BJ (cell line): ENCODE measurements around the gene SLC4A7. TPM values are rescaled to one million over a fixed set of nuclear protein-coding genes. Genes with fewer than 3 reads are reported as not detected.
A peak's percentile ranks its signal among the peaks of the same experiment; 100 is the strongest.

Experiments
- CTCF ChIA-PET: fragments of 350-600 bp; formaldehyde crosslinking; extraction: SDS; loops from one replicate; lab custom pipeline; 2021; ENCODE audit warnings: antibody characterized with exemption, inconsistent platforms; lab: Yijun Ruan, JAX
- POLR2A ChIA-PET: fragments of 300-600 bp; sonication (Branson Sonifier 250); formaldehyde crosslinking; extraction: SDS; loops from one replicate; lab custom pipeline; 2021; ENCODE audit warnings: antibody characterized with exemption; lab: Charles Lee
- DNase-seq: peaks from one replicate; pipeline ENCODE4 v3.0.0-alpha.2; 2011; ENCODE audit warnings: low read depth
- H3K27me3 ChIP-seq: 2 replicates; pipeline ENCODE4 v1.6.0; 2011; ENCODE audit warnings: low read length; ENCODE audit not compliant: control insufficient read depth, insufficient read depth
- H3K36me3 ChIP-seq: 2 replicates; pipeline ENCODE4 v1.5.1; 2011; ENCODE audit warnings: low read length; ENCODE audit not compliant: control insufficient read depth, insufficient read depth
- H3K4me3 ChIP-seq: 2 replicates; pipeline ENCODE4 v1.5.1; 2011; ENCODE audit warnings: low read depth, mild to moderate bottlenecking, control low read depth, low read length
- CTCF ChIP-seq: IDR thresholded peaks from 2 replicates; pipeline ENCODE4 v1.5.1; 2011; ENCODE audit warnings: low read depth, mild to moderate bottlenecking, control low read depth, inconsistent platforms, low read length, moderate library complexity; ENCODE audit not compliant: insufficient read depth
- polyA plus RNA-seq: library from polyadenylated mRNA; depleted of rRNA; stranded (reverse); fragments of >200 nt; gene quantifications from 2 replicates; pipeline ENCODE4 v1.2.3, GENCODE V29; 2011

SLC4A7 gene
- polyA plus RNA-seq, 1 experiment, result 15.4 TPM

- no peak for TF ChIP-seq CTCF
- Histone ChIP-seq H3K36me3 (no peaks in the 10 kb centered on the region), H3K4me3 (no peak overlapping the region), H3K27me3 (no peaks in the 10 kb centered on the region)
- ChIA-PET POLR2A (no interaction called here), CTCF (interaction anchor here (1.0 kb wide), 1 partner anchor 133 kb away, joined by 3 read pairs; no protein-coding TSS in a partner anchor)
- no peak for DNase-seq
Measured at GRCh38 chr3:27526614-27527315, 42.6 kb upstream of the SLC4A7 start.

DNA sequence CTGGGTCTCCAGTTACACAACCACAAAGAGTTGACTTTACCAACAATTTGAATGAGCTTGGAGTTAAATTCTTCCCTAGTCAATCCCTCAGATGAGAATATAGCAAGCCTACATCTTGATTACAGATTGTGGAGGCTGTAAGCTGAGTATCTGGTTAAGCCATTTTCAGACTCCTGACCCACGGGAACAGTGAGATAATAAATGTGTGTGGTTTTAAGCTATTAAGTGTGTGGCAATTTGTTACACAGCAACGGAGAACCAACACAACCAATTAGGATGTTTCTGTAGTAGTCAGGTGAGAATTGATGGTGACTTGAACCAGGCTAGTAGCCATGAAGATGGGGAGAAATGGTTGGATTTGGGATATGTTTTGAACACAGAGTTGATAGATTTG lies 37.7 kb upstream of the SLC4A7 start:
- H3K27me3 ChIP-seq, result no peaks in the 10 kb centered on the region
- H3K4me3 ChIP-seq, result no peak overlapping the region
- no peak for DNase-seq
- ChIA-PET POLR2A (interaction anchor here (0.6 kb wide), 1 partner anchor 38 kb away, joined by 3 read pairs; the partner anchor contains the start of gene SLC4A7), CTCF (interaction anchor here (0.6 to 1.8 kb wide), 3 partner anchors 12 to 201 kb away, joined by 3 to 7 read pairs (median 3); partner anchors contain the start of gene SLC4A7)
- no peak for TF ChIP-seq CTCF
- no peaks in the 10 kb centered on the region for H3K36me3 ChIP-seq

- DNase-seq, result peak; percentile 49
- H3K4me3 ChIP-seq, result no peak overlapping the region
- ChIA-PET CTCF (interaction anchor here (0.6 to 1.8 kb wide), 3 partner anchors 13 to 202 kb away, joined by 3 to 7 read pairs (median 3); partner anchors contain the start of gene SLC4A7), POLR2A (interaction anchor here (0.6 kb wide), 1 partner anchor 37 kb away, joined by 3 read pairs; the partner anchor contains the start of gene SLC4A7)
- no peaks in the 10 kb centered on the region for H3K36me3 ChIP-seq
- no peak for TF ChIP-seq CTCF
- H3K27me3 ChIP-seq, result no peaks in the 10 kb centered on the region
Measured at GRCh38 chr3:27521179-27521871, 37.1 kb upstream of the SLC4A7 start.

DNA sequence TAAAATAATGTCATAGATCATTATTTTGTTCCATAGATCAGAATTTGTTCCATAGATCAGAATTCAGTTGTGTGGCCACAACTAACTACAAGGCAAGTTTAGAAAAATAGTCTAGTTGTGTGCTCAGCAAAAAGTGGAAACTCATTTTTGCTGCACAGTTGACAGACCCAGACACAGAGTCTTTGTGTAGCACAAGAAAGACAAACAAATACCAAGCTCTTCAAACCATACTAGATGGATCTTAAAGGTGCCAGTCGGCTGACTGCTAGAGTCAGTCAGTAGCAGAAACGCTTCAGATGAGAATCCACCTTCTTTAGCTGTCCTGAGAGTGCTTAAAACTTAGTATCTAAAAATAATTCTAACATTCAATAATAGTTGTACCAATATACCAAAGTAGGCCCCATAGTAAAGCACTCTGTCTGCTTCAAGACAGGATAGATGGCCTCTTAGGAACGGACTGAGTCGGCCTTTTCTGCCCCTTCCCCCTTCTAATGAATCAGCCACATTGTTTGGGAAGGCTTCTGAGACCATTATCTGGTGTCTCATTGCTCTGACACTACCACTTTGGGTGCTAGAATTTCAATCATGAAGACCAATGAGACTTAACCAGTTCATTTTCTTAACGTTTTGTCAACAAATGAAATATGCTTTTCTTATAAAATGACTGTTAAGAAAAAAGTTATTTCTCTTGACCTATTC lies 27.7 kb upstream of the SLC4A7 start:
- Histone ChIP-seq H3K27me3 (no peaks in the 10 kb centered on the region), H3K36me3 (no peaks in the 10 kb centered on the region), H3K4me3 (no peak overlapping the region)
- DNase-seq, result no peak
- ChIA-PET CTCF (interaction anchor here (2.1 kb wide), 1 partner anchor 8 kb away, joined by 6 read pairs; no protein-coding TSS in a partner anchor), POLR2A (no interaction called here)
- no peak for TF ChIP-seq CTCF
